ENCODE results near the gene NAPSA.
A peak's percentile ranks its signal among the peaks of the same experiment; 100 is the strongest.
"Not testable (repeated sequence)": the region's sequence is repeated elsewhere in the genome, so short reads cannot be mapped to it uniquely, and the experiment has no call there.

NAPSA gene

GRCh38 chr19:50365434-50366306 is at the start of gene NAPSA:
NAPSA (minus strand) TSS chr19:50365639; CDS start chr19:50365621, 18 bp downstream.
- DNase-seq = no peak

DNA sequence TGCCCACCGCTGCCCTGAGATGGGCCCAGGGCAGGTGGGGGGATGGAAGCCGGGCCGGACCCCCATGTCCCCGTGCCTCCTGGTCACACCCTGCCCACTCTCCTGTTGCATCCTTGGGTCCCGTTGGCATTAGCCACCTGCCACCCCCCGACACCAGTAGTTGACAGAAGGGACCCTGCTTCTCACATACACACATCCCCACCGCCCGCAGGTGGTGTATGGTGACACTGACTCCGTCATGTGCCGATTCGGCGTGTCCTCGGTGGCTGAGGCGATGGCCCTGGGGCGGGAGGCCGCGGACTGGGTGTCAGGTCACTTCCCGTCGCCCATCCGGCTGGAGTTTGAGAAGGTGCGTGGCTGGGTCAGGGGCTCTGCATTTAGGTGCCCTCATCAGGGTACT is 48.1 kb upstream of the NAPSA start:
- DNase-seq = no peak

DNA sequence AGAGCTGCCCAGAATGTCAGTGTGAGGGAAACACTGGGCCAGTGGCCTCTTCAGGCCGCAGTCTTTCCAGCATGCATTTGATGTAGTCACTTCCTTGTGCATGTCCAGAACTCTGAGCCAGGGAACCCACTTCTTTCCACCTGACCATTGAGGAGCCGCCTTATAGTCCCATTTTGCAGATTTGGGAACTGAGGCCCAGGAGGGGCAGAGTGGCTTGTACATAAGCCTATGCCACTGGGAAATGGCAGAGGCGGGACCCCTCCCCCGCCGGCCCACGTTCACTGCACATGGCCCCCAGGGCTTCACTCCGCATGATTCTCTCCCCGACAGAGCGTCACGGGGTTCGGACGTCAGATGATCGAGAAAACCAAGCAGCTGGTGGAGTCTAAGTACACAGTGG is 47.7 kb upstream of the NAPSA start:
- no peak for DNase-seq

DNA sequence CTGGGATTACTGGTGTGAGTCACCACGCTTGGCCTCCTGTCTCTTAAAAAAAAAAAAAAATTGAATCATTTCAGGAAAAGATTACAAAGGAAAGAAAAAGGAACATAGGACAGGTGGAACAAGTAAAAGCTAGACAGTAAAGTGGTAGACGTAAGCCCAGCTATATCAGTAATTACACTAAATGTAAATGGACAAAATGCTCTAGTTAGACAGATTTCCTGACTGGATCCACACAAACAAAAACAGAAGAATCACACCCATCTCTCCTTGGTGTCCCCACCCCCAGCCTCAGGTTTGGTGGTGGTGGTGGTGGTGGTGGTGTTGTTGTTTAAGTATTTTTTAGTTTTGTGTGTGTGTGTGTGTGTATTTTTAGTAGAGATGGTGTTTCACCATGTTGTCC is 47.0 kb upstream of the NAPSA start:
- no peak for DNase-seq

GRCh38 chr19:50410109-50410508 is 44.7 kb upstream of the NAPSA start:
- DNase-seq = no peak

DNA sequence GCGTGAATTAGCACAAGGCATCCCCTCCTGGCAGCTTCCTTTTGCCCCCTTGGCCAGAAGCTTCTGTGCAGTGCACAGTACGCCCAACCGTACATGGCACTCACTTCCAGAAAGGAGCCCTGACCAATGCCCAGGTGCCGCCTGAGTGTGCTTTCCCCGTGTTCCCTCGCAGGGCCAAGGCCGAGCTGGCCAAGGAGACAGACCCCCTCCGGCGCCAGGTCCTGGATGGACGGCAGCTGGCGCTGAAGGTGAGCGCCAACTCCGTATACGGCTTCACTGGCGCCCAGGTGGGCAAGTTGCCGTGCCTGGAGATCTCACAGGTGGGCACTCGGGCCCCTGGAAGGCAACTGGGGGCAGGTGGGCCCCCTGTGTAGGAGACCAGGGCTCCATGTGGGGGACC is 43.9 kb upstream of the NAPSA start:
- DNase-seq = no peak

- DNase-seq = no peak
Observed at GRCh38 chr19:50406829-50407228, 41.4 kb upstream of the NAPSA start.

GRCh38 chr19:50406156-50406820 is 40.8 kb upstream of the NAPSA start:
- no peak for DNase-seq

DNA sequence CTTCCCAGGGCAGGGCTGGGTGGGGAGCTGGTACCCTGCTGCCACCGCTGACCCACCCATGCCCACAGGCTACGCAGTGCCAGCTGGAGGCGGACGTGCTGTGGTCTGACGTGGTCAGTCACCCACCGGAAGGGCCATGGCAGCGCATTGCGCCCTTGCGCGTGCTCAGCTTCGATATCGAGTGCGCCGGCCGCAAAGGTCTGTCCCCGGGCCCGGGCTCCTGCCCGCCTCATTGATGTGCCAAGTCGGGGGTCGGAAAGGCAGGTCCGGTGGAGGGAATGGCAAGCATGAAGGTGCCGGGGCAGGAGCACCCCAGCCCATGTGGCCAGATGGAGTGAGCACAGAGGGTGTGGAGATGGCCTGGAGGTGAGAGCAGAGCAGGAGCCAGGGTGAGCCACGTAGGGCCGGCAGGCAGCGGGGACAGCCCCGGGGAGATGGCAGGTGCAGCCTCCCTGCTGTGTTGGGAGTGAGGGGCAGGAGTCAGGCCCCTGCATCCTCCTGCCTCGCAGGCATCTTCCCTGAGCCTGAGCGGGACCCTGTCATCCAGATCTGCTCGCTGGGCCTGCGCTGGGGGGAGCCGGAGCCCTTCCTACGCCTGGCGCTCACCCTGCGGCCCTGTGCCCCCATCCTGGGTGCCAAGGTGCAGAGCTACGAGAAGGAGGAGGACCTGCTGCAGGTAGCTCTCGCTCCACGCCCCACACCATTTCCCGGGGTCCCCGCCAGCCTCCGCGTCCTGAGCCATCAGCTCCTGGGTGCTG is 37.3 kb upstream of the NAPSA start:
- DNase-seq = no peak

DNA sequence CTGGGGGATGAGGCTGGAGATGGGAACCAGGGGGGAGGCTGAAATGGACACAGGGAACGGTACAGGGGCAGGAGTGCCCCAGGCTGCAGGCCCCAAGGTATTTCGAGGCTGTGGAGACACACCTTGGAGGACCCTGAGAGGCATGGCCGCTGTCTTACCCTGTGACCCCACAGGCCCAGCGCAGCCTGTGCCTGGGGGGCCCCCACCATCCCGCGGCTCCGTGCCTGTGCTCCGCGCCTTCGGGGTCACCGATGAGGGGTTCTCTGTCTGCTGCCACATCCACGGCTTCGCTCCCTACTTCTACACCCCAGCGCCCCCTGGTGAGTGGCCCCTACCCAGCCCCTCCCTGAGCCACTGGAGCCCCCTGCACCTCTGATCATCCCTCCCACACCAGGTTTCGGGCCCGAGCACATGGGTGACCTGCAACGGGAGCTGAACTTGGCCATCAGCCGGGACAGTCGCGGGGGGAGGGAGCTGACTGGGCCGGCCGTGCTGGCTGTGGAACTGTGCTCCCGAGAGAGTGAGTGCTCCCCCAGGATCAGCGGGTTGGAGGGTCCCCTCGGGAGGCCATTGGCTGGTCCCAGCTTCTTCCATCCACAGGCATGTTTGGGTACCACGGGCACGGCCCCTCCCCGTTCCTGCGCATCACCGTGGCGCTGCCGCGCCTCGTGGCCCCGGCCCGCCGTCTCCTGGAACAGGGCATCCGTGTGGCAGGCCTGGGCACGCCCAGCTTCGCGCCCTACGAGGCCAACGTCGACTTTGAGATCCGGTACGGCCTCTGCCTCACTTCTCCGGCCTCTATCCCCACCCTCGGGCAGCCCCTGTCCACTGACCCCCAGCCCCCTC is 36.4 kb upstream of the NAPSA start:
- no peak for DNase-seq

- no peak for DNase-seq
Observed at GRCh38 chr19:50399368-50399745, 33.9 kb upstream of the NAPSA start.

- no peak for DNase-seq
Observed at GRCh38 chr19:50398675-50399367, 33.4 kb upstream of the NAPSA start.

- DNase-seq = no peak
Observed at GRCh38 chr19:50394017-50394416, 28.6 kb upstream of the NAPSA start.

DNA sequence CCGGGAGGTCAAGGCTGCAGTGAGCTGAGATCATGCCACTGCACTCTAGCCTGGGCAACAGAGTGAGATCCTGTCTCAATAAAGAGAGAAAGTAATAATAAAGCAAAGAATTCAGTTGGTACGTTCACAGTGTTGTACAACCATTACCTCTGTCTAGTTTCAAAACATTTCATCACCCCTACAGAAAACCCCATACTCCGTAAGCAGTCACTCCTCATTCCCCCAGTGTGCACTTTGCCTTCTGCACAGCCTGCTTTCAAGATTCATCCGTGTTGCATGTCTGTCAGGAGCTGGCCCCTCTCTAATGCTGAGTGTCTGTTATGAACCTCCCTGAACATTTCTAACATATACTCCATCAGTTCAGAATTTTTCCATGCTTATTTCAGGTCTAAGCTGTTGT is 28.1 kb upstream of the NAPSA start:
- no peak for DNase-seq

DNA sequence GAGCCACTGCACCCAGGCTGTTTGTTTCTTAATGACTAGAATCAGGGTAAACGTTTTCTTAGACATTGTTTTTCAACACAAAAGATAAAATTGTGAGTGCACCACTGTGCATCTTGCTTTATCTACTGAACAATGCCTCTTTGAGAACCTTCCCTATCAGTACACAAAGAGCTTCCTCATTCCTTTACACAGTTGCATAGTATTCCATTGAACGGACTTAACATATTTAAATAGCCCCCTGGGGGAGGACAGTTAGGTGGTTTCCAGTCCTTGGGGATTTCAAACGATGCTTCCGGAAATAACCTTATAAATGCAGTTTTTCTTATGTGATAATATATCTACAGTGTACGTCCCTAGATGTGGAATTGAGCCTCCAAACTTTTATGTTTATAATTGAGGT is 27.3 kb upstream of the NAPSA start:
- DNase-seq = no peak

DNA sequence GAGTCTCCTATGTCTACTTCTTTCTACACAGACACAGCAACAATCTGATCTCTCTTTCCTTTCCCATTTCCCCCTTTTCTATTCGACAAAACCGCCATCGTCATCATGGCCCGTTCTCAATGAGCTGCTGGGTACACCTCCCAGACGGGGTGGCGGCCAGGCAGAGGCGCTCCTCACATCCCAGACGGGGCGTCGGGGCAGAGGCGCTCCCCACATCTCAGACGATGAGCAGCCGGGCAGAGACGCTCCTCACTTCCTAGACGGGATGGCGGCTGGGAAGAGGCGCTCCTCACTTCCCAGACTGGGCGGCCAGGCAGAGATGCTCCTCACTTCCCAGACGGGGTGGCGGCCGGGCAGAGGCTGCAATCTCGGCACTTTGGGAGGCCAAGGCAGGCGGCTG is 25.5 kb upstream of the NAPSA start:
- not testable (repeated sequence) for DNase-seq

DNA sequence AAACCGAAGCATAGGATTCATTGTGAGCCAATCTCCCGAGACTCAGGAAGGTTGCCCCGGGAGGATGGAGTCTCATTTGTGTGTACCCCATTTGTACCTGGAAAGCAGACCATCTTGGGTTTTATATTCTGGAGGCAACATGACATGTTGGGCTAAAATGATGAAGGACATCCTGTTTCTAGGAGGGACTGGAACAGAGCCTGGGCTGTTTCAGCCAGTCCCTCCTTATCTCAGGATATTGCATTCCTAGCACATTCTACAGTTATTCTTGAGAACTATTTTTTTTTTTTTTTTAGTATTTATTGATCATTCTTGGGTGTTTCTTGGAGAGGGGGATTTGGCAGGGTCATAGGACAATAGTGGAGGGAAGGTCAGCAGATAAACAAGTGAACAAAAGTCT is 24.9 kb upstream of the NAPSA start:
- not testable (repeated sequence) for DNase-seq

DNA sequence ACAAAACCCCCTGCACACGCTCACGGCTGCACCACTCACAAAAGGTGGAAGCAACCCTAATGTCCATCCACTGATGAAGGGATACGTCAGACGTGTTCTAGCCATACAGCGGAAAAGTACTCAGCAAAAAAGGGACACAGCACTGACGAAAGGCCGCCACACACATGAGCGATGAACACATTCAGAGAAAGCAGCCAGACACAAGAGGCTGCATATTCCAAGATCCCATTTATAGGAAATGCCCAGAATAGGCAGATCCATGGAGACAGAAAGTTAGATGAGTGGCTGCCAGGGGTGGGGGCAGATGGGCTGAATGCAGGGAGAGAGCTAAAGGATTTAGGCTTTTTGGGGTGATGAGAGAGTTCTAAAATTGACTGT is 22.4 kb upstream of the NAPSA start:
- no peak for DNase-seq

GRCh38 chr19:50387176-50387867 is 21.9 kb upstream of the NAPSA start:
- DNase-seq = no peak

GRCh38 chr19:50384685-50385535 is 19.5 kb upstream of the NAPSA start:
- DNase-seq = peak; percentile 46

All from NCI-H526 treated with DMSO at 0.1 percent for 48 hours (cell line).